GM18868 (cell line): ENCODE results near the gene ALG8.
"Not testable (repeated sequence)": the region's sequence is repeated elsewhere in the genome, so short reads cannot be mapped to it uniquely, and the experiment has no call there.

Experiments used
- ATAC-seq: cut with Tn5 transposase; IDR thresholded peaks from one replicate; pipeline ENCODE4 v1.9.1; 2021; ENCODE audit warnings: mild to moderate bottlenecking, moderate library complexity; ENCODE audit not compliant: unreplicated experiment

The ALG8 gene

GRCh38 chr11:78139422-78140391 lies at the start of gene ALG8:
Gene ALG8, minus strand, starts transcription at chr11:78139626. Its CDS starts 38 bp downstream, at chr11:78139588.
- ATAC-seq = peak; percentile 93

- peak; percentile 95 for ATAC-seq
These were observed 49.1 kb upstream of the ALG8 start, which contains the start of the genes KCTD21 and USP35 for GRCh38 chr11:78188286-78189173. Gene KCTD21, minus strand, starts transcription at chr11:78188626. Its CDS starts 14,072 bp downstream, at chr11:78174554. Gene USP35, plus strand, starts transcription at chr11:78188919. Its CDS starts 7,327 bp downstream, at chr11:78196246.

DNA sequence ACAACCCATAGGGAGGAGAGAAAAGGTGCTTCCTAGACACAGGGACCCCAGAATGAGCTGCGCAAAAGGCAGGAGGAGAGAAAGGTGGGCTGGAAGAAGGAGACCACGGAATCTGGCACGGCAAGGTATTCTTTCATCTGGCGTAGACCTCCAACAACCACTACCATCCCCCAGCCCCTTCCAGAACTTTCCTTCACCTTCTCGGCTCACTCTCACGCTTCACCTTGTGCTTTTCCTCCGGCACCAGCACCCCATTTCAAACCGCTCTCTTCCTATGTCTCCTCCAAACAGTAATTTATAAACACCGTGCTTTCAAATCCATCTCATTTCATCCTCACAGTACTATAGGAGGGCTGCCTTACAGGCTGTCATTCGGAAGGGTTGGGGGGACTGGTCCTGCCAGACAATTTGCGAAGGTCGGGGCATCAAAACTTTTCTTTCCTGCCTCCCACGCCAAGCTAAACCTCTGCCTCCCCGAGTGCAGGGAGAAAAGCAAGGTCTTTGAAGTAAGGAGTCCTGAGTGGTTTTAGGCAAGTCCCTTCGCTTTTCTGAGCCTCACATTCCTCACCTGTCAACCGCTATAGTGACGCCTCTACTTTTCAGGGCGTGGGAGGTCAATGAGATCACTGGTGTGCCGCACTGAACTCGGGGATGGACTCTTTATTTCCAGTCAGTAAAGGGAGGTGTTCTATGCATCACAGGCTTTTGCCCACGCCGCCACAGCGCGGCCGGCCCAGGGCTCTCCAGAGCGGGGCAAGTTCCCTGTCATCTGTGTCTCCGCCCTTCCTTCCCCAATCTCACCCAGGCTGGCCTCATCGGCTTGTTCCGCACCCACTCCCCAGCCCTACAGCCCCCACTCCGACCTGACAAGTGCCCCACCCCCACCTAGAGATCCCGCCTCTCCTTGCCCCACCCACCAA lies 48.2 kb upstream of the ALG8 start:
- peak; percentile 13 for ATAC-seq

GRCh38 chr11:78181185-78181584 lies 41.8 kb upstream of the ALG8 start:
- no peak for ATAC-seq

- no peak for ATAC-seq
These were observed 41.3 kb upstream of the ALG8 start for GRCh38 chr11:78180751-78181150.

- ATAC-seq = no peak
These were observed 40.1 kb upstream of the ALG8 start for GRCh38 chr11:78179459-78180071.

DNA sequence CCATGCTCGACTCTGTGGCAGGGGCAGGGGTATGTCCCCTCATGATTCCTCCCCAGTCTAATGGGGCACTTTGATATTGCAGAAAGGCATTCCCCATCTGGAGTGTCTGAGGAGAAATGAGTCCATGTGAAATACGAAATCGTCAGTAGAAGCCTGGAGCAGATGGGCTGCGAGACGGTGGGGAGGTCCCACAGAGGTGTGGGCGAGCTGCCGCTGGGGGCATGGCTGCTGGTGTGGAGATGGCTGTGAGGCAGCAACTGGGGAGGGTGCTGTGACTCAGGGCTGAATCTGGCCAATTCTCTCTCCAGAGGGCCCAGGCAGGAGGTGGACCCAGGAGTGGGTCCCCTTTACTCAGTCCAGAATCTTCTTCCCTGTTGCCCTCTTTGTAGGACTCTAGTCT lies 37.8 kb upstream of the ALG8 start:
- no peak for ATAC-seq

- ATAC-seq = no peak
These were observed 37.2 kb upstream of the ALG8 start for GRCh38 chr11:78176605-78177141.

GRCh38 chr11:78175862-78176261 lies 36.4 kb upstream of the ALG8 start:
- not testable (repeated sequence) for ATAC-seq

GRCh38 chr11:78171951-78172350 lies 32.5 kb upstream of the ALG8 start:
- ATAC-seq = no peak

- ATAC-seq = no peak
These were observed 31.6 kb upstream of the ALG8 start for GRCh38 chr11:78170874-78171549.

DNA sequence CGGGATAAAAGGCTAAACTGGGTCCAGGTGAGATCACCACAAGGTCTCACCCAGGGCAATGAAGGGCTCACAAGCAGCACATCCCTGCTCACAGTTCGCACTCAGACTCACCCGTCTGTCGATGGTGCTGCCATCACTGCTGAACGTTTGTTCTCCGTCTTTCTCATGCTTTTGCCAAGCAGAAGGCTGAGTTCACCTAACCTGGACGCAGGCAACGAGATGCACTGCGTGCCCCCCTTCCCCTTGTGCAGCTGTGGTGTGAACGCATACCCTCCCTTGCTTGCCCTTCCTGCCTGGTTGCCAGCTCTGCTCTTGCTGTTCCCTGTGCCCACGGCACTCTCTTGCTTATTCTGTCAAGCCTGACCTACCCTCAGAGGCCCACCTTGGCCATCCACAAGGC lies 31.0 kb upstream of the ALG8 start:
- ATAC-seq = no peak

GRCh38 chr11:78168539-78169477 lies 29.4 kb upstream of the ALG8 start:
- no peak for ATAC-seq

DNA sequence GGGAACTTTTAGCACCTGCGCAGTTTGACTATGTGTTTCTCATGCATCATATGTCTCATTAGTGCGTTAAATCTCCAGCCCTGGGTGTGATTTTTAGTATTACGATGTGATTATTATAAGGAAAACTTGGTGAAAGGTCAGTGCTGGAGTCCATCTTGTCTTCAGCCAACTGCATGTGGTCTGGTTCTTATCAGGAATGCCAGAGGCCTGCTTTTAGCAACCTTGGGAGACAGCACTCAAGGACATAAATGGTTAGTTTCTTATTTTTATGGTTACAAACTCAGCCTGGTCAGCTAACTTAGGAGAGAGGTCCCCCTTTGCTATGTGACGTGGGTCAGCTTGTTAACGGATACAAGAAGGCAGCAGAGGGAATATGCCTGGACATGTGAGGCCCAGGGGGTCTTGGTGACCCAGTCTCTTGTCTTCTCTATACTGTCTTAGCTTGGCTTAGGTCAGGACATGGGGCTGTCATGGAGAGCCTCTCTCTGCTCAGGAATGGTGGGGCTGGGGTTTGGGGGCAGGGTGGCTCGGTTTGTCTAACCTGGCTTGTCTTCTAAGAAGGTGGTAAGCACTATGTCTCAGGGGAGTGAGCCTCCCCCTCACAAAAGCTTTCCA lies 27.5 kb upstream of the ALG8 start:
- no peak for ATAC-seq

- ATAC-seq = no peak
These were observed 25.0 kb upstream of the ALG8 start for GRCh38 chr11:78164471-78164870.

DNA sequence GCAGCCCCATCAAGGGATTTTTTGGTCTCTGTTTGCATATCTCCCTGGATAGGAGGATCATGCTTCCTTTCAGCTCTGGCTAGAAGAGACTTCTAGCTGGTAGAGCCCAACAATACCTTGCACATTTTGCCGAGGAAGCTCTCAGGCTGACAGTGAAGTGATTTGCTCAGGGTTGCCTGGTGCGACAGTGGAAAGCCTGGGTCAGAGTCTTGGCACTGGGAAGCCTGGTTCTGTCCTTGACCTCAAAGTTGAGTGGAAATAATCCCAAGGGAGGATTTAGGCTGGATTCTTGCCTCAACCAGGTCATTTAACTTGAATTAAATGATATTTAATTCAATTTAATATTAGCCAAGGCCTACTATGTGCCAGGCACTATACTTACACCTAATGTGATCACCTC lies 24.4 kb upstream of the ALG8 start:
- ATAC-seq = no peak

DNA sequence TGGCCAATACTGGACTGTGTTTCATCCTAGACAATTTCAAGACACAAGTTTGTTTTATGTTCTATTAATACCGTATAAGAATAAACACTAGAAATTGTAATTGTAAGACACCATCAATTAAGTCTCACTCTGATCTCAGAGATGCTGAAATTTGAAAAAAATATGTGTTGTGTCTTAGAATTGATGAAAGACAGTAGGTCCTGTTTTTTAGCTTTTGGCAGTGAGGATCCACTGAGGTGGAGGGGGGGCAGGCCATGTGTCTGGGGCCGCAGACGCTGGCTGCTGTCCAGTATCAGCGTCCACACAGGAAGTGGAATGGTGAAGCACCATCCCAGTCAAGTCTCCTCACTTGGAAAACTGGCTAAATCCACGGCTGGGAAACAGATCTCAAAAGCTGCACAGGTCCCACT lies 22.5 kb upstream of the ALG8 start:
- ATAC-seq = no peak
